Ectodermal cell (in vitro differentiated cells): ENCODE results near the gene ANKRD61.

Experiments
- H3K27ac ChIP-seq: 2 replicates; pipeline ENCODE4 v1.7.0; 2013; ENCODE audit warnings: mild to moderate bottlenecking, low read depth, low read length; ENCODE audit not compliant: insufficient read depth, poor library complexity, severe bottlenecking
- H3K27me3 ChIP-seq: 2 replicates; pipeline ENCODE4 v1.7.0; 2013; ENCODE audit warnings: mild to moderate bottlenecking, low read length; ENCODE audit not compliant: insufficient read depth, control insufficient read depth, poor library complexity, severe bottlenecking
- H3K36me3 ChIP-seq: one replicate; pipeline ENCODE4 v1.7.0; 2013; ENCODE audit warnings: low read length; ENCODE audit not compliant: control insufficient read depth, insufficient read depth
- H3K4me1 ChIP-seq: one replicate; pipeline ENCODE4 v1.7.0; 2013; ENCODE audit warnings: low read length; ENCODE audit not compliant: control insufficient read depth, insufficient read depth
- H3K4me3 ChIP-seq: 2 replicates; pipeline ENCODE4 v1.7.0; 2013; ENCODE audit warnings: low read depth, low read length, control low read depth; ENCODE audit not compliant: insufficient read depth
- H3K9me3 ChIP-seq: 2 replicates; pipeline ENCODE4 v1.7.0; 2013; ENCODE audit warnings: mild to moderate bottlenecking, low read length, moderate library complexity; ENCODE audit not compliant: control insufficient read depth
- WGBS, 2 experiments: methylation state at CpG; one replicate each; pipeline ENCODE4 v1.1.7; 2013; ENCODE audit warnings: missing lambda C conversion rate in 2 of 2; 5-methylcytosine and 5-hydroxymethylcytosine counted together

ANKRD61 gene

DNA sequence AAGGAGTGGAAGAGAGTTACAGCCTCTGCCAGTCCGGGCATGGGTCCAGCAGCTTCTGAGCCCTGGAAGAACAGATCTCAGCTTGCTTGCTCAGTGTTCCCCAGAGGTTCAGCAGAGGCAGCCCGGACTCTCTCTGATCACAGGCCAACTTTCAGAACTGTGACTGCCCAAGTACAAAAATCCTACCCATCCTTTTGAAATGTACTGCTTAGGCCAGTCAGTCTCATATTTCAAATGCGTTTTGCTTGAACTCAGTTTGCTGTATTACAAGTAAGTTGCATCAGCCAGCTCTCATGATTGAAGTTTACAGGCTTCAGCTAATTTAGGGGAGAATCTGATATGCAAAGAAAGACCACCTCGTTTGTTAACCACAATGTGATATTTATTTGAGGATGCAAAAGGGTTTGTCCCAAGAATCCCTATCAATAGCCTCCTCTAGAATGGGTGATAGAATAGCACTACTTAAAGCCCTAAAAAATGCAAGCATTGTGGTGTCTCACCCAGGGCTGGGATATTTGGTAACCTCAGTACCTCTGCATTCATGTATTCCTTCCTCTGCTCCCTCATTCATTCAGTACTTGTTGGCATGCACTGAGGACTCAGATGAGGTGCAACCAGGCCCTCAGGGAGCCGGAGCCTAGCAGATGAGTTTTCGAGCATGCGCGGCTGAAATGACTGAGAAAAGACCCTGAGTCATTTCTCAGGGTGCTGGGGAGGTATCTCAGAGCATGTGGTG is 15.1 kb upstream of the ANKRD61 start:
- no peaks in the 10 kb centered on the region for H3K9me3 ChIP-seq
- WGBS, 2 experiments, result 95 to 98% methylated on average over 8 of the region's 8 CpGs
- H3K4me3 ChIP-seq, result no peak overlapping the region
- H3K4me1 ChIP-seq, result no peaks in the 10 kb centered on the region
- no peaks in the 10 kb centered on the region for H3K27me3 ChIP-seq
- H3K36me3 ChIP-seq, result peaks cover 46% of the 10 kb centered on the region
- H3K27ac ChIP-seq, result no peak overlapping the region

DNA sequence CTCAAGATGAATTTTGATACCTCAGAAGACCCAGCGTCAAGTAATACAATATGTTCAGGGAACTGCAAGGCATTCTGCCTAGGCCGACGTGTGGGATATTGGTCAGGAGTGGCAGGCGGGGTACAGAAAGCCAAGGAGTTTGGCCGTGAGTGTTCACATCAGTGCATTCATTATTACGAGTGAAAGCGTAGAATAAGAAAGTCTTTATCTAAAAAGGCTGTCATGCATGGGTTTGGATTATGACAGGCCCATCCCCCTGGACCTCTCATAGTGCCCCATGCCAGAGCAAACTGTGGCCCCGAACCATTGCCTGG is 14.6 kb upstream of the ANKRD61 start:
- Histone ChIP-seq H3K9me3 (no peaks in the 10 kb centered on the region), H3K27me3 (no peaks in the 10 kb centered on the region), H3K36me3 (peaks cover 50% of the 10 kb centered on the region), H3K4me1 (no peaks in the 10 kb centered on the region), H3K4me3 (no peak overlapping the region), H3K27ac (no peak overlapping the region)
- 95 to 98% methylated on average over 8 of the region's 8 CpGs for WGBS, 2 experiments

DNA sequence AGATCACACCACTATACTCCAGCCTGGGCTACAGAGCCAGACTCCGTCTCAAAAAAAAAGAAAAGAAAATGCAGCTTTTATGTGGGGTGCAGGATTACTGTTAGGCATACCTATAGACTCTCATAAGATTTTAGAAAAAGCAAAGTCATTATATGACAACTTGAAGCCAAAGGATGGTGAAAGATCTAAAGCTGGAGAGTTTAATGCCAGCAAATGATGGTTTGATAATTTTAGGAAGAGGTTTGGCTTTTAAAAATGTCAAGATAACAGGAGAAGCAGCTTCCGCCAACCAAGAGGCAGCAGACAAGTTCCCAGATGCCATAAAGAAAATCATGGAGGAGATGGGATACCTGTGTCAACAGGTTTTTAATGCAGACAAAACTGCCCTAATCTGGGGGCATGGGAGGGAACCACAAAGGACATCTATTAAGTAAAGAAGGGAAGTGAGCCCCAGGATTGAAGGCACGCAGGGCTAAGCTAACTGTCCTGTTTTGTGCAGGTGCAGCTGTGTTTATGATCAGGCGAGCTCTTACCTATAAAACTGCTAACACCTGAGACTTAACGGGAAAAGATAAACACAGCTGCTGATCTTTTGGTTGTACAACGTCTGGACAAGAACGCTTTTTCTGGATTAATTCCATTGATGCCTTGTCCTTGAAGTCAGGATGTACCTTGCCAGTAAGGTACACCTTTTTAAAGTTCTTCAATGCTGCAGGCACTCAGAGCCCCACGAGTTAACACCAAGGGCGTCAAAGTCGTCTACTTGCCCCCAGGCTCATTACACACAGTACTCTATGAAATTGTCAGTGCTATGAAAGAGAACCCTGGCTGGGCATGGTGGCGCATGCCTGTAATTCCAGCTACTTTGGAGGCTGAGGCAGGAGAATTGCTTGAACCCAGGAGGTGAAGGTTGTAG is 10.5 kb upstream of the ANKRD61 start:
- WGBS, 2 experiments, result 95 to 97% methylated on average over 10 to 11 of the region's 11 CpGs

DNA sequence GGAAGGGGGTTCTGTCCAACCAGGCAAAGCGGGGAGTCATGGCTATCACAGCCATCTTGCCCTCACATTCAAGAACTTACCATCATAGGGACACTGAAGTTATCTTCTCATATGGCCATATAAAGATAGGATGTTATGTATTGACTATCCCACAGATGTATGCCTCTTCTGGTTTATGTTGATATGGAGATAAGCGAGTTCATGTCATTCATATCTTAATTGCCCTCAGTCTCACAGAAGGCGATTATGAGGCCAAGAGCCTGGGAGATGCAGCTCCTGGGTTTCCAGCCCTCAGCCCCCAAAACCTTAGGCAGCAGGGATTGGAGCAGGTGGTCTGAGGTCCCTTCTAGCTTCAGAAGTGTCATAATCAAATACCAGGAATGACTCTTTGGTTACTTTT is 8.5 kb upstream of the ANKRD61 start:
- no peak overlapping the region for H3K4me3 ChIP-seq
- H3K27ac ChIP-seq, result no peak overlapping the region
- no peaks in the 10 kb centered on the region for H3K27me3 ChIP-seq
- no peaks in the 10 kb centered on the region for H3K9me3 ChIP-seq
- H3K36me3 ChIP-seq, result peaks cover 80% of the 10 kb centered on the region
- no peaks in the 10 kb centered on the region for H3K4me1 ChIP-seq
- 91 to 96% methylated on average over 3 of the region's 3 CpGs for WGBS, 2 experiments

More for the DNA sequence above, 10.5 kb upstream of the ANKRD61 start:
- no peaks in the 10 kb centered on the region for H3K4me1 ChIP-seq
- no peaks in the 10 kb centered on the region for H3K27me3 ChIP-seq
- no peaks in the 10 kb centered on the region for H3K9me3 ChIP-seq
- no peak overlapping the region for H3K4me3 ChIP-seq
- peaks cover 80% of the 10 kb centered on the region for H3K36me3 ChIP-seq
- H3K27ac ChIP-seq, result no peak overlapping the region

DNA sequence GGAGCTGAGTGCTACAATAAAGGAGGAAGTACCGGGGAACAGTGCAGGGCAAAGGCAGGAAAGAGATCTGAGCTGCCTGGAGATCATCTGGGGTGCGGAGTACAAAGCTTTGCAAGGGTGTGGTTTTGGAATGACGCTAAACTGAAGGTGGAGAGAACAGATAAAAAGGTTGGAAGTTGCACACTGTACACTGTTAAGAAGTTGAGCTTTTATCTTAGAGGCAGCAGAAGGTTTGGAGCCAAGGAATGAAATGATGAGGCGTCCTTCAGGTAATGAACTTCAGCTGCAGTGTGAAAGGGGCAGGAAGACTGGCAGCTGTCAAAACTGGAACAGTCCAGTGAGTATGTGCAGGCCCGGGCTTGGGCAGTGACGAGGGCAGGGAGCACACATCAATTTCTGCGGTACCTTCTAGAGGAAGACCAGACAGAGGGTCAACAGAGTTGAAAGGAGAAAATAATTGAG is 7.2 kb upstream of the ANKRD61 start:
- 94 to 97% methylated on average over 7 of the region's 7 CpGs for WGBS, 2 experiments
- Histone ChIP-seq H3K27ac (no peak overlapping the region), H3K27me3 (no peaks in the 10 kb centered on the region), H3K9me3 (no peaks in the 10 kb centered on the region), H3K36me3 (peaks cover 69% of the 10 kb centered on the region), H3K4me3 (no peak overlapping the region), H3K4me1 (no peaks in the 10 kb centered on the region)

DNA sequence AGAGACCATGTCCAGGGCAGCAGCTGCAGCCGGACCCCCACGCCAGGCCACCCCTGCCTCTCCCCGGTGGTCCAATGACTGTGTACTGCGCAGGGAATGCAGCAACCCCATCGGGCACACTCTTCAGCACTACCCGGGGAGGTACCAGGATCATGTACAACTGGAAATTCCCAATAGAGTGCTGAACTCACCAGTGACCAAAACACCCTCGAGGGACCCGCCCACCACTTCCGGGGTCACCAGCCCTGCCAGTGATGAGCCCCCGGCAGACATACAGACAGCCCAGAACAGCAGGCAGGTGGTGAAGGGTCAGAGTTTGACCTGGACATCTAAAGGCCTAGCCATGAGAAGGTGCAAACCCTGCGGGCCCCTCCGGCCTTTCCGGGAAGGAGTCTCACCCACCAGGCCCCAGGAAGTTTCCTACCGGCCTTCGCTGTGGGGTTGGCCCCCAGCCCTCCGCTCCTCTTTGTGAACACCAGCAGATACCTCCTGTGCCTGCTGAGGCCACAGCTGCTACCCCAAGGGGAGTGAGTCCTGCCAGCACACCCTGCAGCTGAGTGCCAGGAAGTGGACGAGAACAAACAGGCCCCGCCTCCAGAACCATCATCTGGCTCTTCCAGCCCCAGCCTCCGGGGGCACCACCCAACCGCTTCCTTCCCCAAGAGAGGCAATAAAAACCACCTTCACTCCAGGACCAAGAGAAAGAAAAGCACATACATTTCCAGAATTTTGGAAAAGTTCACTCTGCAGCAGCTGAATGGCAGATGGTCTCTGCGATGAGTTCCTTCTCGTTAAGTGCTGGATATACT is 5.0 kb upstream of the ANKRD61 start:
- WGBS, 2 experiments, result 93 to 95% methylated on average over 22 of the region's 22 CpGs
- H3K27me3 ChIP-seq, result no peaks in the 10 kb centered on the region

DNA sequence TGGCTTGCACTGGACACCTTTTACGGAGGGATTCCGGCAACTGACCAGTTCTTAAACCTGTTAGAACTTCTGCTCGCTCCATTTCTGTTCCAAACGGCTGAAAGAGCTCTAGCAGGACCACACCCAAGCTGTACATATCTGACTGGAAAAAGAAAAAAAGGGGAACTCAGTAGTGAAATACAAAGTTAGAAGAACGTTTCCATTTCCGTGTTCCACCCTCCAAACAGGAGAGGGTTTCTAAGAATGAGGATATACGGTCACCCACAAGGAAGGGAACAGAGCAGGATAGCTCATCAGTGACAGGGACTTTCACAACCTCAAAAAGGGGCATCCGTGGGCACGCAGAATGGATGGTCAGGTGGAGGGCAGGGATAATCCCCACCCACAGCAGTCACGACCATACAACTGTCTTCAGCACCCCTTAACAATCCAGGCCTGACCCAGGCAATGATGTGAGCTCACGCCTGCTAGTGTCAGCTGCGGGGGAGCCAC is 4.3 kb upstream of the ANKRD61 start:
- Histone ChIP-seq H3K36me3 (peaks cover 58% of the 10 kb centered on the region), H3K4me1 (no peaks in the 10 kb centered on the region), H3K4me3 (no peak overlapping the region), H3K27me3 (no peaks in the 10 kb centered on the region), H3K27ac (no peak overlapping the region), H3K9me3 (no peaks in the 10 kb centered on the region)
- 91 to 93% methylated on average over 12 of the region's 12 CpGs for WGBS, 2 experiments

More for the DNA sequence above, 5.0 kb upstream of the ANKRD61 start:
- Histone ChIP-seq H3K4me3 (no peak overlapping the region), H3K27ac (no peak overlapping the region), H3K4me1 (no peaks in the 10 kb centered on the region), H3K36me3 (peaks cover 64% of the 10 kb centered on the region), H3K9me3 (no peaks in the 10 kb centered on the region)

DNA sequence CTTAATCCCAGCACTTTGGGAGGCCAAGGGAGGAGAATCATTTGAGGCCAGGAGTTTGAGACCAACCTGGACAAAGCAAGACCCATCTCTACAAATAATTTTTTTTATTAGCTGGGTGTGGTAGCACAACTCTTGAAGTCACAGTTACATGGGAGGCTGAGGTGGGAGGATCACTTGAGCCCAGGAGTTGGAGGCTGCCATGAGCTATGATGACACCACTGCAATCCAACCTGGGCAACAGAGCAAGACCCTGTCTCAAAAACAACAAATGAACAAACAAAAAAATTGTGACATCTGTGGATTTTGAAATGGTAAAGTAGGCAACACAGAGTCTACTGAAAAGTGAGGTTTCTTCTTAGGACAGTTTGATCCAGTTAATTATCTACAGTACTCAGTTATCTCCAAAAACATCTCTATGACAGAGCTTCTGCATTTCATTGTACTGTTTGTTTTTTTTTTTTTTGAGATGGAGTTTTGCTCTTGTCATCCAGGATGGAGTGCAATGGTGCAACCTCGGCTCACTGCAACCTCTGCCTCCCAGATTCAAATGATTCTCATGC is 3.3 kb upstream of the ANKRD61 start:
- no peaks in the 10 kb centered on the region for H3K27me3 ChIP-seq
- H3K36me3 ChIP-seq, result peaks cover 48% of the 10 kb centered on the region
- H3K4me1 ChIP-seq, result no peaks in the 10 kb centered on the region
- H3K27ac ChIP-seq, result no peak overlapping the region
- H3K4me3 ChIP-seq, result no peak overlapping the region
- H3K9me3 ChIP-seq, result no peaks in the 10 kb centered on the region
- WGBS, 2 experiments, result 85 to 90% methylated on average over 1 of the region's 1 CpG

DNA sequence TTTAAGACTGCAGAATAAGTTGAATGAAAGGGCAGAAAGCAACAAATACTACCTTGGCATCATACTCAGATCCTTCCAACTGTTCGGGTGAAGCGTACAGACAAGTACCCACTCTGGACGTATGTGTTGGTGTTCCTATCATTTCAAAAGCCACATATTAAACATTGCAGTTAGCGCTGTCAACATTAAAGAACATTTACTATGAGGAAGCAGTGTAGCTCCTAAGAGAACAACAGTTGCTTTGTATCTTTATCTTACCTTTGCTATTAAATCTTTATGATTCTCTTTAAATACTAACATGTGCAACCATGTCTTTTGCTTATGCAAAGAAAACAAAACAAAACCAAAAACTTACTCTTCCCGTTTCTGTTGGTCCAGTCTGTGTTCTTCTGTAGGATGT is 2.6 kb upstream of the ANKRD61 start:
- Histone ChIP-seq H3K27me3 (no peaks in the 10 kb centered on the region), H3K4me1 (no peaks in the 10 kb centered on the region), H3K4me3 (no peak overlapping the region), H3K9me3 (no peaks in the 10 kb centered on the region), H3K27ac (no peak overlapping the region), H3K36me3 (peaks cover 42% of the 10 kb centered on the region)
- 96 to 97% methylated on average over 5 of the region's 5 CpGs for WGBS, 2 experiments
